Lower leg skin (tissue), 4 donors: ENCODE data around the gene TEX9. TPM values are rescaled to one million over a fixed set of nuclear protein-coding genes. Genes with fewer than 3 reads are reported as not detected.
A peak's percentile ranks its signal among the peaks of the same experiment; 100 is the strongest.

Source experiments
- DNase-seq, 2 donors: peaks; one replicate each; pipeline ENCODE4 v3.0.0-alpha.2; 2019; ENCODE audit warnings: low spot score in 2 of 2
- H3K4me3 ChIP-seq: fragments of 200-600 bp; sonication (generic); 2 replicates; pipeline ENCODE4 v1.5.1; 2017; ENCODE audit warnings: mild to moderate bottlenecking, low read depth; ENCODE audit not compliant: poor library complexity, severe bottlenecking
- POLR2A ChIP-seq, 2 donors: fragments of 450-650 bp; IDR thresholded peaks; one replicate each; pipeline ENCODE4 v1.6.1; 2016 to 2017; ENCODE audit warnings: antibody characterized with exemption in 2 of 2, mild to moderate bottlenecking in 1 of 2, moderate library complexity in 1 of 2
- WGBS, 2 donors: methylation state at CpG; one replicate each; pipeline ENCODE4 v1.1.5; 2018; 5-methylcytosine and 5-hydroxymethylcytosine counted together
- intact Hi-C: fragments of 100-400 bp; cut with DNase I; formaldehyde crosslinking; loops from one replicate; pipeline ENCODE4 v1.15.0; 2023; ENCODE audit warnings: low total_unique reads
- total RNA-seq, 4 donors: library from RNA; depleted of rRNA; stranded (reverse); fragments of >200 nt; gene quantifications; one replicate each; pipeline ENCODE4 v1.1.0, GENCODE V29; 2016
- TF ChIP-seq, protein P1 (sequence below), 3 donors: fragments of 450-650 bp; IDR thresholded peaks; one replicate each; pipeline ENCODE4 v1.5.1; 2016; ENCODE audit warnings: antibody characterized with exemption in 3 of 3, mild to moderate bottlenecking in 3 of 3, moderate library complexity in 2 of 3

TEX9 gene
- total RNA-seq, 4 donors from 2014 or later: 4.9 to 16.8 (median 6.0) TPM

DNA sequence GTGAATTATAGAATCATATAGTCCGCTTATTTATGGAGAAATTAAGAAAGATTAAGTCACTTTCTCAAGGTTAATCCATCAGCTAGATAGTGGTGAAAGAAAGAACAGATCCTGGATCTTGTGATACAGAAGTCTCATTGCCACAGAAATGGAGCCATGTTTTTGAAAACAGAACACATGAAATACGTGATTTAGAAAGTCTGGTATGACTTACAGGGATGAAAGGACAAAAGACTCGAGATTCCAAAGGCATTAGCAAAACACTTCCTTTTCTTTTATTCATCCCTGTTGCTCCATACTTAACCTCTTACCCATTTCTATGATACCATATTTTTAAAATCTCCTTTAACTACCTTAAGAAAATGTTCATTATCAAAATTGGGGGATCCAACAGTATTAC, 40.0 kb upstream of the TEX9 start:
- no peak for TF ChIP-seq POLR2A (IDR thresholded peaks at IDR 0.05)
- TF ChIP-seq, protein P1, sequence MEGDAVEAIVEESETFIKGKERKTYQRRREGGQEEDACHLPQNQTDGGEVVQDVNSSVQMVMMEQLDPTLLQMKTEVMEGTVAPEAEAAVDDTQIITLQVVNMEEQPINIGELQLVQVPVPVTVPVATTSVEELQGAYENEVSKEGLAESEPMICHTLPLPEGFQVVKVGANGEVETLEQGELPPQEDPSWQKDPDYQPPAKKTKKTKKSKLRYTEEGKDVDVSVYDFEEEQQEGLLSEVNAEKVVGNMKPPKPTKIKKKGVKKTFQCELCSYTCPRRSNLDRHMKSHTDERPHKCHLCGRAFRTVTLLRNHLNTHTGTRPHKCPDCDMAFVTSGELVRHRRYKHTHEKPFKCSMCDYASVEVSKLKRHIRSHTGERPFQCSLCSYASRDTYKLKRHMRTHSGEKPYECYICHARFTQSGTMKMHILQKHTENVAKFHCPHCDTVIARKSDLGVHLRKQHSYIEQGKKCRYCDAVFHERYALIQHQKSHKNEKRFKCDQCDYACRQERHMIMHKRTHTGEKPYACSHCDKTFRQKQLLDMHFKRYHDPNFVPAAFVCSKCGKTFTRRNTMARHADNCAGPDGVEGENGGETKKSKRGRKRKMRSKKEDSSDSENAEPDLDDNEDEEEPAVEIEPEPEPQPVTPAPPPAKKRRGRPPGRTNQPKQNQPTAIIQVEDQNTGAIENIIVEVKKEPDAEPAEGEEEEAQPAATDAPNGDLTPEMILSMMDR (IDR thresholded peaks at IDR 0.05): no peak
- no peak overlapping the region for H3K4me3 ChIP-seq
- DNase-seq: no peak
- intact Hi-C loops: no loop called here
- WGBS, 2 donors: 48 to 62% methylated on average over 3 of the region's 3 CpGs

GRCh38 chr15:56327721-56328502, 37.3 kb upstream of the TEX9 start:
- intact Hi-C loops: no loop called here
- DNase-seq: peak; percentile 43 to 85
- TF ChIP-seq POLR2A (IDR thresholded peaks at IDR 0.05): no peak
- TF ChIP-seq, protein P1 (IDR thresholded peaks at IDR 0.05): no peak
- WGBS, 2 donors: 45 to 55% methylated on average over 5 to 6 of the region's 6 CpGs
- H3K4me3 ChIP-seq: no peak overlapping the region

DNA sequence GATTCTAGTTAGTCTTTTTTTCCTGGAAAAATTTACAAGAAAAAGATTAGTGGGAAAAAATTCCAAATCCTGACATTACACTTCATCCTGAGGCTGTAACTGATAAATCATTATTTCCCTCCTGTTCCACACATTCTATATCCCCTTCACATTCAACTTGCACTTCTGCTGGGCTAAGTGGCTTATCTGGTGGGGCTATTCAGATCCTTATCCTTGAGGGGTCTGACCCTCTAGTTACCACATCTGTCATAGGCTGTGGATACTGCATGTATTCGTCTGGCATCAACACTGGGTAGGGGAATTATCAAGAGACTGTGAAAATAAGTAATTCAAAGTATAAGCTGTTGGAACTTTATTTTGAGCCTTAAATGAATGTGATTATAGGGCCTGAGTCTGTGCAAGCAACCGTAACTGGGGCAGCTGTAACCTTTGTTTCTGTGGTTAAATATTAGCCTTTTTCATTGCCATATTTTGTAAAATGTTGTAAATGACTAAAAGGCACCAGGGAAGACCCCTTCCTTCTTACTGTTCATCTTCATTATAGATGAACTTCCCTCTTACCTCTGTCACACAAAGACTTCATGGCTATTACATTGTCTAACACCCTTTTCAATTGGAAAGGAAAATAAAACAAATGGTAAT, 28.0 kb upstream of the TEX9 start:
- H3K4me3 ChIP-seq: no peak overlapping the region
- TF ChIP-seq POLR2A (IDR thresholded peaks at IDR 0.05): no peak
- TF ChIP-seq, protein P1 (IDR thresholded peaks at IDR 0.05): no peak
- intact Hi-C loops: no loop called here
- no peak for DNase-seq
- 85 to 89% methylated on average over 2 of the region's 2 CpGs for WGBS, 2 donors

GRCh38 chr15:56339594-56339993, 25.6 kb upstream of the TEX9 start:
- 83 to 93% methylated on average over 4 of the region's 4 CpGs for WGBS, 2 donors
- no peak for TF ChIP-seq POLR2A (IDR thresholded peaks at IDR 0.05)
- TF ChIP-seq, protein P1 (IDR thresholded peaks at IDR 0.05): no peak
- DNase-seq: no peak
- no peak overlapping the region for H3K4me3 ChIP-seq
- intact Hi-C loops: no loop called here

DNA sequence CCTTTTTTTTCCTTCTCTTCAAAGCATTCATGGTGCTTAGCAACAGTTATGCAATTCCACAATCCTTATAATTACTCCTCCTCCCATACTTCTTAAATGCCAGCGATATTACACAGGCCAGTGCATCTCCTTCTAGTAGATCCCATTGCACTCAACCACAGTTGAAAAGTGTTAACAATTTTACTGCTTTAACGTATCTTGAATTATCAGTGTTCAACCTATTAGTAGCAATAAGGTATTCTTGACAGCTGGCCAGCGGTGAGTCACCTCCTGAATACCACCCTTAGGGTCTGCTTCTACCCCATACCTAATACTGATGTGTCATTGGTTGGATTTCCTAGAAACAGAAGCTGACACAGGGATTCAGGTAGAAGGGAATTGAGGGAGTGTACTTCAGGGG, 24.0 kb upstream of the TEX9 start:
- no peak for DNase-seq
- no peak overlapping the region for H3K4me3 ChIP-seq
- intact Hi-C loops: no loop called here
- TF ChIP-seq POLR2A (IDR thresholded peaks at IDR 0.05): no peak
- TF ChIP-seq, protein P1 (IDR thresholded peaks at IDR 0.05): no peak
- WGBS, 2 donors: 45 to 54% methylated on average over 3 of the region's 3 CpGs
